PC-3 (cell line): ENCODE results near the gene DCP1B. TPM values are rescaled to one million over a fixed set of nuclear protein-coding genes. Genes with fewer than 3 reads are reported as not detected.

Experiments used
- ATAC-seq: fragments of 200-7000 bp; cut with Tn5 transposase; 2 replicates; pipeline ENCODE4 v1.9.1; 2020; ENCODE audit warnings: mild to moderate bottlenecking, moderate library complexity
- BruUV-seq: library from RNA; stranded (reverse); fragments of 400-500 nt; replicated peaks from 2 replicates; lab custom pipeline; 2021; lab: Mats Ljungman, UMichigan
- CTCF ChIA-PET: fragments of 300-600 bp; sonication (Branson Sonifier 250); formaldehyde crosslinking; loops from one replicate; lab custom pipeline; 2022; ENCODE audit warnings: antibody characterized with exemption; lab: Charles Lee
- POLR2A ChIA-PET: fragments of 300-600 bp; sonication (Branson Sonifier 250); formaldehyde crosslinking; loops from one replicate; lab custom pipeline; 2022; ENCODE audit warnings: antibody characterized with exemption; ENCODE audit not compliant: unreplicated experiment; lab: Charles Lee
- DNase-seq: peaks from one replicate; pipeline ENCODE4 v3.0.0-alpha.2; 2015
- H2AFZ ChIP-seq: fragments of 300-600 bp; sonication (generic); 2 replicates; pipeline ENCODE4 v1.6.0; 2016; ENCODE audit warnings: antibody characterized with exemption, low read length
- H3F3A ChIP-seq: fragments of 300-600 bp; sonication (generic); one replicate; pipeline ENCODE4 v1.6.0; 2017; ENCODE audit warnings: antibody characterized with exemption, low read length, control low read depth, mild to moderate bottlenecking; ENCODE audit not compliant: unreplicated experiment
- H3K27ac ChIP-seq: fragments of 300-600 bp; sonication (generic); 2 replicates; pipeline ENCODE4 v1.5.1; 2016; ENCODE audit warnings: mild to moderate bottlenecking, low read length
- H3K27me3 ChIP-seq: fragments of 300-600 bp; sonication (generic); 2 replicates; pipeline ENCODE4 v1.6.1; 2016; ENCODE audit warnings: low read length, mixed read lengths
- H3K36me3 ChIP-seq: fragments of 300-600 bp; sonication (generic); 2 replicates; pipeline ENCODE4 v1.6.1; 2016; ENCODE audit warnings: low read depth, mixed run types, low read length, mixed read lengths
- H3K4me1 ChIP-seq: fragments of 300-600 bp; sonication (generic); 2 replicates; pipeline ENCODE4 v1.5.1; 2016; ENCODE audit warnings: low read length; ENCODE audit not compliant: insufficient read depth
- H3K4me2 ChIP-seq: fragments of 300-600 bp; sonication (generic); 2 replicates; pipeline ENCODE4 v1.6.0; 2016; ENCODE audit warnings: low read length
- H3K4me3 ChIP-seq: fragments of 300-600 bp; sonication (generic); 2 replicates; pipeline ENCODE4 v1.5.1; 2016; ENCODE audit warnings: mild to moderate bottlenecking, low read length, mixed read lengths
- H3K79me2 ChIP-seq: fragments of 300-600 bp; sonication (generic); 2 replicates; pipeline ENCODE4 v1.6.1; 2017; ENCODE audit warnings: low read length, mixed read lengths
- H3K9ac ChIP-seq: fragments of 300-600 bp; sonication (generic); 2 replicates; pipeline ENCODE4 v1.6.0; 2016; ENCODE audit warnings: mild to moderate bottlenecking, low read length
- H3K9me2 ChIP-seq: fragments of 300-600 bp; sonication (generic); replicated peaks from 2 replicates; pipeline ENCODE4 v1.6.1; 2016; ENCODE audit warnings: mixed run types, low read length, mixed read lengths
- H3K9me3 ChIP-seq: fragments of 300-600 bp; sonication (generic); 2 replicates; pipeline ENCODE4 v1.6.1; 2016; ENCODE audit warnings: low read length, mixed read lengths
- H4K20me1 ChIP-seq: fragments of 300-600 bp; sonication (generic); 2 replicates; pipeline ENCODE4 v1.6.1; 2016; ENCODE audit warnings: low read length, mixed read lengths
- CTCF ChIP-seq: fragments of 300-600 bp; sonication (generic); conservative IDR thresholded peaks from 2 replicates; pipeline ENCODE4 v1.5.1; 2017; ENCODE audit warnings: antibody characterized with exemption, low read depth, mild to moderate bottlenecking, low read length
- EZH2 ChIP-seq: fragments of 300-600 bp; sonication (generic); IDR thresholded peaks from one replicate; pipeline ENCODE4 v1.6.1; 2017; ENCODE audit warnings: antibody characterized with exemption, mild to moderate bottlenecking, low read length; ENCODE audit not compliant: unreplicated experiment
- EZH2phosphoT487 ChIP-seq: fragments of 300-600 bp; sonication (generic); IDR thresholded peaks from 2 replicates; pipeline ENCODE4 v1.6.1; 2018; ENCODE audit warnings: mild to moderate bottlenecking, antibody characterized with exemption, low read length, borderline replicate concordance
- intact Hi-C: fragments of 100-400 bp; cut with micrococcal nuclease; formaldehyde crosslinking; loops from 2 replicates; pipeline ENCODE4 v1.9.0; 2023
- total RNA-seq: library from RNA; depleted of rRNA; stranded (reverse); fragments of >200 nt; gene quantifications from 2 replicates; pipeline ENCODE4 v1.2.3, GENCODE V29; 2014

The DCP1B gene
- total RNA-seq, 1 experiment from 2014 or later: 4.9 TPM

GRCh38 chr12:1936406-1937320 is 67.6 kb downstream of the DCP1B start:
- no TSS peak for BruUV-seq
- H3K9me2 ChIP-seq: no peaks in the 10 kb centered on the region
- H3K4me3 ChIP-seq: peak overlapping the region; percentile 19; the same call in 1 of the 2 replicates
- intact Hi-C loops: loop anchor here (1.0 to 10.0 kb wide), 3 partner anchors 140 to 304 kb away; no protein-coding TSS in a partner anchor
- no peaks in the 10 kb centered on the region for H4K20me1 ChIP-seq
- peak overlapping the region; percentile 62 for H3K4me2 ChIP-seq
- peak overlapping the region; percentile 52 for H3K27ac ChIP-seq
- H3K27me3 ChIP-seq: no peaks in the 10 kb centered on the region
- ChIA-PET CTCF (interaction anchor here (0.5 to 0.7 kb wide), 3 partner anchors 206 to 285 kb away, joined by 3 to 4 read pairs (median 4); no protein-coding TSS in a partner anchor), POLR2A (no interaction called here)
- peak; percentile 91 for ATAC-seq
- H2AFZ ChIP-seq: peak overlapping the region; percentile 31; the same call in 1 of the 2 replicates
- no peaks in the 10 kb centered on the region for H3K79me2 ChIP-seq
- no peak for TF ChIP-seq CTCF
- no peak for TF ChIP-seq EZH2phosphoT487
- no peak for TF ChIP-seq EZH2
- peak; percentile 90 for DNase-seq
- H3K9ac ChIP-seq: no peak overlapping the region
- H3K9me3 ChIP-seq: no peaks in the 10 kb centered on the region
- no peaks in the 10 kb centered on the region for H3K36me3 ChIP-seq
- H3F3A ChIP-seq: no peaks in the 10 kb centered on the region
- peaks cover 21% of the 10 kb centered on the region for H3K4me1 ChIP-seq

- H3K27me3 ChIP-seq: no peaks in the 10 kb centered on the region
- ChIA-PET POLR2A (no interaction called here), CTCF (interaction anchor here (0.5 to 0.7 kb wide), 2 partner anchors 207 to 285 kb away, joined by 3 to 4 read pairs; no protein-coding TSS in a partner anchor)
- ATAC-seq (peak; percentile 4; the same call in 1 of the 2 replicates), DNase-seq (no peak)
- no peak overlapping the region for H3K9ac ChIP-seq
- H3K79me2 ChIP-seq: no peaks in the 10 kb centered on the region
- H3K4me3 ChIP-seq: no peak overlapping the region; the same call in 1 of the 2 replicates
- H3K36me3 ChIP-seq: no peaks in the 10 kb centered on the region
- H3K27ac ChIP-seq: no peak overlapping the region
- no TSS peak for BruUV-seq
- H3F3A ChIP-seq: no peaks in the 10 kb centered on the region
- no peaks in the 10 kb centered on the region for H3K9me2 ChIP-seq
- H3K4me1 ChIP-seq: peaks cover 21% of the 10 kb centered on the region
- peak overlapping the region; percentile 62 for H3K4me2 ChIP-seq
- H4K20me1 ChIP-seq: no peaks in the 10 kb centered on the region
- TF ChIP-seq CTCF: no peak
- no peak for TF ChIP-seq EZH2
- no peak for TF ChIP-seq EZH2phosphoT487
- no peaks in the 10 kb centered on the region for H3K9me3 ChIP-seq
- intact Hi-C loops: loop anchor here (1.0 to 10.0 kb wide), 3 partner anchors 140 to 304 kb away; no protein-coding TSS in a partner anchor
- peak overlapping the region; percentile 3; the same call in 1 of the 2 replicates for H2AFZ ChIP-seq
Measured at GRCh38 chr12:1935700-1936378, 68.4 kb downstream of the DCP1B start.
